Parietal lobe (tissue), 1 donor: ENCODE data around the gene CCDC51. TPM values are rescaled to one million over a fixed set of nuclear protein-coding genes. Genes with fewer than 3 reads are reported as not detected.

Experiments
- total RNA-seq: library from RNA; depleted of rRNA; stranded (reverse); fragments of >200 nt; gene quantifications from one replicate; pipeline ENCODE4 v1.2.3, GENCODE V29; 2014

The CCDC51 gene
- total RNA-seq = 6.9 TPM

GRCh38 chr3:48439820-48440589 is at the start of gene CCDC51, which contains the start of gene TMA7:
Gene CCDC51 (minus strand): TSS chr3:48440119. CDS start chr3:48435128, 4,991 bp downstream.
Gene TMA7 (plus strand): TSS chr3:48440257. CDS start chr3:48440297, 40 bp downstream.

GRCh38 chr3:48446425-48447193 is 6.7 kb upstream of the CCDC51 start, which contains the start of gene ATRIP:
Gene ATRIP (plus strand): TSS chr3:48446737. CDS start chr3:48446846, 109 bp downstream.

DNA sequence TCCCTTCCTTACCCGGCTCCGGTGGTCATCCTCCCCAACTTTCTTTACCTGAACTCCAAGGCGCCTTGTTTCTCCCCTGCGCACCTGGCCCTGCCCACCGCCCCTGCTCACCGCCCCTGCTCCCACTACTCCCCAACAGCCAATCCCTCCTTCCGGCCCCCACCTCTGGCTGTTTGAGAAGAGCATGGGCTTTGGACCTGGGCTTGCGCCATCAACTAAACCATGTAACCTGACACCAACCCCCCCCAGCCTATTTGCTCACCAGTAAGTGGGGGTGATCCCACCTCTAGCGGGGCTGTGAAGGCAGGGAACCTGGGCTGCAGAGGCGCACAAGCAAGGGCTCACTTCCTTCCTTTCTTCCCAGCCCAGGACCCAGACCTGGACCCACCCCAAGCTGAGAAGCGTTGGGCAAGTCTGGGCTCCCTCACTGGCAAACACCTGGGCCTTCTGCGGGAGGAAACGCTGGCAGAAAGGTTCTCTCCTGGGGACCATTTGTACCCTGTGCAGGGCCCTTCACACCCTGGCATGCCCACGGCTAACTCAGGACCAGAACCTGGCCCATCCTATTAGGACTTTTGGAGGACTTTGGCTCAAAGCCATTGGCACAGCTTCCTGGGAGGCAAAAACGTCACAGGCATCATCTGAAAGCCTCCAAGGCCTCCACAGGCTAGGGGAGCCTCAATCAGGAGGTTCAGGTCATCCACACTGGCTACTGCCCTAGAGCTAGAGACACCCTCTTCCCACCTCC is 9.8 kb downstream of the CCDC51 start, which contains the start of gene PLXNB1:
PLXNB1 (minus strand) TSS at position 127 of the 748 bp plus-strand sequence. CDS start 5,475 bp downstream, outside the sequence.

Other genes with a start within 250 kb of the CCDC51 start
- gene CAMP, start 216.6 kb downstream of the CCDC51 start, total RNA-seq = not detected
- 49.5 TPM for gene ZNF589, start 199.0 kb downstream of the CCDC51 start, total RNA-seq
- 29.7 TPM for gene NME6, start 138.8 kb downstream of the CCDC51 start, total RNA-seq
- gene SPINK8, start 106.5 kb downstream of the CCDC51 start, total RNA-seq = not detected
- gene FBXW12, start 67.9 kb downstream of the CCDC51 start, total RNA-seq = 2.8 TPM
- gene PLXNB1, start 10.0 kb downstream of the CCDC51 start, total RNA-seq = 152 TPM
- 80.4 TPM for gene TMA7, start 138 bp upstream of the CCDC51 start, total RNA-seq
- gene ATRIP, start 6.6 kb upstream of the CCDC51 start, total RNA-seq = 9.7 TPM
- gene SHISA5, start 64.1 kb upstream of the CCDC51 start, total RNA-seq = 64.8 TPM
- 33.2 TPM for gene PFKFB4, start 116.7 kb upstream of the CCDC51 start, total RNA-seq
- gene UCN2, start 123.7 kb upstream of the CCDC51 start, total RNA-seq = not detected
- 4.1 TPM for gene COL7A1, start 155.2 kb upstream of the CCDC51 start, total RNA-seq
- gene UQCRC1, start 169.5 kb upstream of the CCDC51 start, total RNA-seq = 145 TPM
- gene TMEM89, start 181.7 kb upstream of the CCDC51 start, total RNA-seq = not detected
- 8.8 TPM for gene SLC26A6, start 195.3 kb upstream of the CCDC51 start, total RNA-seq
- gene CELSR3, start 222.8 kb upstream of the CCDC51 start, total RNA-seq = 67.9 TPM
- gene NCKIPSD, start 245.8 kb upstream of the CCDC51 start, total RNA-seq = 18.5 TPM